Measurements from ENCODE around the gene MAPKAP1. TPM values are rescaled to one million over a fixed set of nuclear protein-coding genes. Genes with fewer than 3 reads are reported as not detected.

MAPKAP1 gene
- polyA plus RNA-seq, 1 donor (not counting 4 experiments of a cell fraction or from before 2014, with no cell fraction given), result 129 TPM

DNA sequence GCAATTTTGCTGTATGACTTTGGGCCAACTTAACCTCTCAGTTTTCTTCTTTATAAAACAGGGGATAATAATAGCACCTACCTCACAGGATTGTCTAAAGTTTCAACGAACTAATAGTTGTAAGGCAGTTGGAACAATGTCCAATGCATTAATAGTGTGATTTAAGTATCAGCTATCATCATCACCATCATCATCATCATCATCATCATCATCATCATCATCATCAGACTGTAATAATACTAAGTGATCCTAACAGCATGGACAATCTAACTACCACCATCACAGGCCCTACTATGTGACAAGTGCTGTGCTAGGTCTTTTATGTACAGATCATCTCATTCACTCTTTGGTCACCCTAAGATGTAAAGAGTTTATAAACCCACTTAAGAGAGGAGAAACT, 196.0 kb downstream of the MAPKAP1 start:
- dilution Hi-C loops (cut with MboI; ENCODE audit: extremely low pct_ligation_motif_present, low sequenced_read_pairs), result no loop called here
- Histone ChIP-seq H3K79me2 (ENCODE audit: control insufficient read depth, insufficient read depth, low read length) (peaks cover 9% of the 10 kb centered on the region), H4K20me1 (ENCODE audit: control insufficient read depth, extremely low read depth, insufficient read depth, low read length) (no peaks in the 10 kb centered on the region), H3K36me3 (ENCODE audit: control insufficient read depth in 2 of 2, extremely low read depth in 1 of 2, insufficient read depth in 2 of 2, low read length in 2 of 2) (peaks cover 0 to 6% of the 10 kb centered on the region in 2 experiments), H2AFZ (ENCODE audit: control insufficient read depth, low read length) (no peak overlapping the region), H3K4me2 (ENCODE audit: control insufficient read depth, extremely low read depth, insufficient read depth, low read depth, low read length) (no peak overlapping the region), H3K9ac (ENCODE audit: control insufficient read depth, extremely low read depth, insufficient read depth, low read length) (no peak overlapping the region), H3K27me3 (ENCODE audit: control insufficient read depth, extremely low read depth, insufficient read depth, low read length) (no peaks in the 10 kb centered on the region), H3K9me1 (ENCODE audit: control insufficient read depth, extremely low read depth, insufficient read depth, low read length) (no peaks in the 10 kb centered on the region), H3K4me3 (ENCODE audit: control insufficient read depth in 2 of 3, extremely low read depth in 1 of 3, insufficient read depth in 2 of 3, low read depth in 1 of 3, low read length in 3 of 3) (no peak overlapping the region), H3K4me1 (ENCODE audit: control insufficient read depth, extremely low read depth, insufficient read depth, low read length) (peaks cover 32% of the 10 kb centered on the region), H3K9me3 (ENCODE audit: control insufficient read depth, low read depth, low read length) (no peaks in the 10 kb centered on the region), H3K27ac (ENCODE audit: control insufficient read depth, insufficient read depth, low read length) (no peak overlapping the region)
- TF ChIP-seq EZH2 (IDR thresholded peaks at IDR 0.05; ENCODE audit: low read length), result no peak
- TF ChIP-seq, protein P1, sequence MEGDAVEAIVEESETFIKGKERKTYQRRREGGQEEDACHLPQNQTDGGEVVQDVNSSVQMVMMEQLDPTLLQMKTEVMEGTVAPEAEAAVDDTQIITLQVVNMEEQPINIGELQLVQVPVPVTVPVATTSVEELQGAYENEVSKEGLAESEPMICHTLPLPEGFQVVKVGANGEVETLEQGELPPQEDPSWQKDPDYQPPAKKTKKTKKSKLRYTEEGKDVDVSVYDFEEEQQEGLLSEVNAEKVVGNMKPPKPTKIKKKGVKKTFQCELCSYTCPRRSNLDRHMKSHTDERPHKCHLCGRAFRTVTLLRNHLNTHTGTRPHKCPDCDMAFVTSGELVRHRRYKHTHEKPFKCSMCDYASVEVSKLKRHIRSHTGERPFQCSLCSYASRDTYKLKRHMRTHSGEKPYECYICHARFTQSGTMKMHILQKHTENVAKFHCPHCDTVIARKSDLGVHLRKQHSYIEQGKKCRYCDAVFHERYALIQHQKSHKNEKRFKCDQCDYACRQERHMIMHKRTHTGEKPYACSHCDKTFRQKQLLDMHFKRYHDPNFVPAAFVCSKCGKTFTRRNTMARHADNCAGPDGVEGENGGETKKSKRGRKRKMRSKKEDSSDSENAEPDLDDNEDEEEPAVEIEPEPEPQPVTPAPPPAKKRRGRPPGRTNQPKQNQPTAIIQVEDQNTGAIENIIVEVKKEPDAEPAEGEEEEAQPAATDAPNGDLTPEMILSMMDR (optimal IDR thresholded peaks at IDR 0.05 in 1 of 3, IDR thresholded peaks at IDR 0.05 in 1 of 3, conservative IDR thresholded peaks at IDR 0.05 in 1 of 3; ENCODE audit: extremely low read depth in 1 of 3, insufficient read depth in 2 of 3, low read length in 3 of 3), result no peak
- no peak for DNase-seq (ENCODE audit: low read depth, low spot score)
- no peak for FAIRE-seq

DNA sequence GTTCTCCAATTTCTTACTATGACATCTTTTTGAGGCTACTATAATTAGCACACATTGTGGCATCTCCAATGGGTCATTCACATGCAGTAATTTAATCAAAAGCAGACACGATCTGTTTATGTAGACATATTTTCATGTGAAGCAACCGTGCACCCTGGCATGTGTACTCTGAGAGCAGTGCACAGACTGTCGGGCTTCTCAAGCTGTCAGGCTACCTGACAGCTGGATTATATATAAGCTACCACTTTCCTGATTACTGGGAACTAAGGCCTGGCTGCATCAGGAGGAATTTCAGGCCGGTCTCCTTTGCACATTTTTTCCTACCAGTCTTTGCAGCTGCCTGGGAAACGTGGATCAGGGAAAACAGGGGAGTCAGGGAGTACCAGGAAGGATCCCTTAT, 197.5 kb downstream of the MAPKAP1 start:
- dilution Hi-C loops (cut with MboI; ENCODE audit: extremely low pct_ligation_motif_present, low sequenced_read_pairs), result no loop called here

More for the DNA sequence above, 197.5 kb downstream of the MAPKAP1 start:
- Histone ChIP-seq H3K27ac (ENCODE audit: control insufficient read depth, insufficient read depth, low read length) (no peak overlapping the region), H3K4me1 (ENCODE audit: control insufficient read depth, extremely low read depth, insufficient read depth, low read length) (peaks cover 30% of the 10 kb centered on the region), H4K20me1 (ENCODE audit: control insufficient read depth, extremely low read depth, insufficient read depth, low read length) (no peaks in the 10 kb centered on the region), H3K27me3 (ENCODE audit: control insufficient read depth, extremely low read depth, insufficient read depth, low read length) (no peaks in the 10 kb centered on the region), H3K36me3 (ENCODE audit: control insufficient read depth in 2 of 2, extremely low read depth in 1 of 2, insufficient read depth in 2 of 2, low read length in 2 of 2) (peaks cover 2 to 13% of the 10 kb centered on the region in 2 experiments), H3K9me1 (ENCODE audit: control insufficient read depth, extremely low read depth, insufficient read depth, low read length) (no peaks in the 10 kb centered on the region), H3K9ac (ENCODE audit: control insufficient read depth, extremely low read depth, insufficient read depth, low read length) (no peak overlapping the region), H3K4me3 (ENCODE audit: control insufficient read depth in 2 of 3, extremely low read depth in 1 of 3, insufficient read depth in 2 of 3, low read depth in 1 of 3, low read length in 3 of 3) (no peak overlapping the region), H3K4me2 (ENCODE audit: control insufficient read depth, extremely low read depth, insufficient read depth, low read depth, low read length) (no peak overlapping the region), H2AFZ (ENCODE audit: control insufficient read depth, low read length) (no peak overlapping the region), H3K79me2 (ENCODE audit: control insufficient read depth, insufficient read depth, low read length) (peaks cover 9% of the 10 kb centered on the region), H3K9me3 (ENCODE audit: control insufficient read depth, low read depth, low read length) (no peaks in the 10 kb centered on the region)
- DNase-seq (ENCODE audit: low read depth, low spot score) (no peak), FAIRE-seq (no peak)
- TF ChIP-seq EZH2 (IDR thresholded peaks at IDR 0.05; ENCODE audit: low read length), result no peak
- TF ChIP-seq, protein P1 (optimal IDR thresholded peaks at IDR 0.05 in 1 of 3, IDR thresholded peaks at IDR 0.05 in 1 of 3, conservative IDR thresholded peaks at IDR 0.05 in 1 of 3; ENCODE audit: extremely low read depth in 1 of 3, insufficient read depth in 2 of 3, low read length in 3 of 3), result no peak

All from keratinocyte (primary cell).